DND-41 (cell line): ENCODE data around the gene XYLT1.

Source experiments
- ATAC-seq: fragments of 200-7000 bp; cut with Tn5 transposase; 3 replicates; pipeline ENCODE4 v1.9.1; 2021; ENCODE audit warnings: low read depth; ENCODE audit not compliant: insufficient read depth
- DNase-seq: peaks from one replicate; pipeline ENCODE4 v3.0.0-alpha.2; 2020
- H2AFZ ChIP-seq: 2 replicates; pipeline ENCODE4 v1.6.0; 2012; ENCODE audit warnings: low read depth, low read length
- H3K27ac ChIP-seq: 2 replicates; pipeline ENCODE4 v1.5.1; 2012; ENCODE audit warnings: low read length, inconsistent platforms
- H3K27me3 ChIP-seq: fragments of 200-600 bp; sonication (generic); 2 replicates; pipeline ENCODE4 v1.6.0; 2012; ENCODE audit warnings: low read length, mild to moderate bottlenecking, inconsistent platforms; ENCODE audit not compliant: insufficient read depth, poor library complexity
- H3K36me3 ChIP-seq: 2 replicates; pipeline ENCODE4 v1.5.1; 2012; ENCODE audit warnings: low read length, inconsistent platforms; ENCODE audit not compliant: insufficient read depth
- H3K4me1 ChIP-seq: 2 replicates; pipeline ENCODE4 v1.5.1; 2012; ENCODE audit warnings: mild to moderate bottlenecking, low read length; ENCODE audit not compliant: insufficient read depth
- H3K4me2 ChIP-seq: 2 replicates; pipeline ENCODE4 v1.6.0; 2012; ENCODE audit warnings: mild to moderate bottlenecking, moderate library complexity, low read length, inconsistent platforms; ENCODE audit not compliant: insufficient read depth
- H3K4me3 ChIP-seq, 2 experiments: fragments of 200-600 bp in 1 of 2; shearing (Covaris generic) in 1 of 2; 2 replicates each; pipeline ENCODE4 v1.5.1; 2012 to 2016; ENCODE audit warnings: inconsistent platforms in 2 of 2, low read length in 2 of 2, mild to moderate bottlenecking in 2 of 2, low read depth in 1 of 2, moderate library complexity in 1 of 2
- H3K79me2 ChIP-seq: 2 replicates; pipeline ENCODE4 v1.6.0; 2012; ENCODE audit warnings: low read length, inconsistent platforms; ENCODE audit not compliant: insufficient read depth
- H3K9ac ChIP-seq: 2 replicates; pipeline ENCODE4 v1.6.0; 2012; ENCODE audit warnings: low read depth, mild to moderate bottlenecking, inconsistent platforms, low read length, moderate library complexity
- H3K9me3 ChIP-seq: 2 replicates; pipeline ENCODE4 v1.5.1; 2012; ENCODE audit warnings: low read length, moderate library complexity, mild to moderate bottlenecking, inconsistent platforms; ENCODE audit not compliant: insufficient read depth, severe bottlenecking
- H4K20me1 ChIP-seq: 2 replicates; pipeline ENCODE4 v1.6.0; 2012; ENCODE audit warnings: low read length; ENCODE audit not compliant: insufficient read depth
- CTCF ChIP-seq: IDR thresholded peaks from 2 replicates; pipeline ENCODE4 v1.5.1; 2012; ENCODE audit warnings: borderline replicate concordance, low read length, moderate library complexity, mild to moderate bottlenecking; ENCODE audit not compliant: poor library complexity, severe bottlenecking; ENCODE audit errors: extremely low read depth
- EZH2 ChIP-seq: IDR thresholded peaks from 3 replicates; pipeline ENCODE4 v1.6.1; 2012; ENCODE audit warnings: borderline replicate concordance, low read depth, mild to moderate bottlenecking, moderate library complexity, low read length, inconsistent platforms; ENCODE audit not compliant: severe bottlenecking

XYLT1 gene

GRCh38 chr16:17246974-17247732 is 223.6 kb downstream of the XYLT1 start:
- DNase-seq (no peak), ATAC-seq (no peak)
- H3K4me2 ChIP-seq = no peak overlapping the region
- H4K20me1 ChIP-seq = no peaks in the 10 kb centered on the region
- no peak overlapping the region for H3K4me3 ChIP-seq
- no peaks in the 10 kb centered on the region for H3K4me1 ChIP-seq
- no peaks in the 10 kb centered on the region for H3K9me3 ChIP-seq
- H3K79me2 ChIP-seq = no peaks in the 10 kb centered on the region
- no peaks in the 10 kb centered on the region for H3K27me3 ChIP-seq
- H3K36me3 ChIP-seq = no peaks in the 10 kb centered on the region
- H2AFZ ChIP-seq = no peak overlapping the region
- no peak overlapping the region for H3K9ac ChIP-seq
- TF ChIP-seq EZH2 (no peak), CTCF (no peak)
- no peak overlapping the region for H3K27ac ChIP-seq

- H3K27me3 ChIP-seq = no peaks in the 10 kb centered on the region
- H3K9ac ChIP-seq = no peak overlapping the region
- no peak overlapping the region for H2AFZ ChIP-seq
- no peaks in the 10 kb centered on the region for H3K36me3 ChIP-seq
- no peaks in the 10 kb centered on the region for H3K79me2 ChIP-seq
- H3K4me1 ChIP-seq = no peaks in the 10 kb centered on the region
- TF ChIP-seq EZH2 = no peak
- TF ChIP-seq CTCF = no peak
- no peak for DNase-seq
- H3K27ac ChIP-seq = no peak overlapping the region
- no peak for ATAC-seq
- no peaks in the 10 kb centered on the region for H4K20me1 ChIP-seq
- H3K4me3 ChIP-seq = no peak overlapping the region
- H3K4me2 ChIP-seq = no peak overlapping the region
- H3K9me3 ChIP-seq = no peaks in the 10 kb centered on the region
These were observed 224.4 kb downstream of the XYLT1 start for GRCh38 chr16:17246268-17246885.

- Histone ChIP-seq H3K36me3 (no peaks in the 10 kb centered on the region), H3K4me1 (no peaks in the 10 kb centered on the region), H3K79me2 (no peaks in the 10 kb centered on the region), H3K9me3 (no peaks in the 10 kb centered on the region), H3K4me3 (no peak overlapping the region), H4K20me1 (no peaks in the 10 kb centered on the region), H3K27ac (no peak overlapping the region), H3K4me2 (no peak overlapping the region), H3K27me3 (no peaks in the 10 kb centered on the region), H3K9ac (no peak overlapping the region), H2AFZ (no peak overlapping the region)
- TF ChIP-seq EZH2 = no peak
- no peak for TF ChIP-seq CTCF
- DNase-seq (no peak), ATAC-seq (no peak)
These were observed 225.0 kb downstream of the XYLT1 start for GRCh38 chr16:17245776-17246175.
